ENCODE measurements around the gene KRTAP13-2. TPM values are rescaled to one million over a fixed set of nuclear protein-coding genes. Genes with fewer than 3 reads are reported as not detected.

Gene KRTAP13-2
- total and polyA plus RNA-seq, 10 of the 15 experiments (the other 5 are each of a cell fraction or from before 2014, with no cell fraction given) = not detected

- CTCF ChIA-PET = no interaction called here
- in situ Hi-C loops (cut with MboI) (no loop called here), intact Hi-C loops (cut with micrococcal nuclease; ENCODE audit: unreplicated experiment) (no loop called here)
- Histone ChIP-seq H3K27ac (ENCODE audit: control insufficient read depth, insufficient read depth) (no peak overlapping the region), H3K36me3 (ENCODE audit: control insufficient read depth in 2 of 2, insufficient read depth in 2 of 2, low read length in 1 of 2) (no peaks in the 10 kb centered on the region), H2AFZ (ENCODE audit: control insufficient read depth, low read depth, low read length) (no peak overlapping the region), H4K20me1 (ENCODE audit: control insufficient read depth, insufficient read depth) (no peaks in the 10 kb centered on the region), H3K4me2 (ENCODE audit: control insufficient read depth, insufficient read depth) (no peak overlapping the region), H3K9me3 (replicated peaks; ENCODE audit: control insufficient read depth, insufficient read depth, low read length) (no peaks in the 10 kb centered on the region), H3K9ac (ENCODE audit: control insufficient read depth, insufficient read depth, low read length) (no peak overlapping the region), H3K4me3 (no peak overlapping the region), H3K27me3 (replicated peaks in 1 of 2; ENCODE audit: control insufficient read depth in 2 of 2, insufficient read depth in 2 of 2, low read length in 1 of 2) (no peaks in the 10 kb centered on the region), H3K4me1 (ENCODE audit: control insufficient read depth, insufficient read depth, low read length) (no peaks in the 10 kb centered on the region), H3K79me2 (ENCODE audit: control insufficient read depth, insufficient read depth, low read length) (no peaks in the 10 kb centered on the region)
- FAIRE-seq (no peak), DNase-seq (ENCODE audit: low read depth, low spot score) (no peak), ATAC-seq (no peak)
- POLR2A ChIA-PET = no interaction called here
- RAD21 ChIA-PET (ENCODE audit: unreplicated experiment) = no interaction called here
- WGBS (ENCODE audit: insufficient coverage, insufficient replicate concordance, low lambda C conversion rate, missing lambda C conversion rate) = 53% methylated on average over 1 of the region's 1 CpG
- SMC1A ChIA-PET (ENCODE audit: uncharacterized antibody, unreplicated experiment) = no interaction called here
- no TSS peak for BruUV-seq (replicated peaks)
- no peak for TF ChIP-seq ELK1 (IDR thresholded peaks at IDR 0.05; ENCODE audit: low read depth, low read length)
- no peak for TF ChIP-seq E4F1 (IDR thresholded peaks at IDR 0.05; ENCODE audit: borderline replicate concordance, partially characterized antibody)
- no peak for TF ChIP-seq JUND (IDR thresholded peaks at IDR 0.05; ENCODE audit: low read depth, low read length)
- TF ChIP-seq YY1 (IDR thresholded peaks at IDR 0.05; ENCODE audit: low read depth, low read length) = no peak
- no peak for TF ChIP-seq SREBF1 (IDR thresholded peaks at IDR 0.05; ENCODE audit: low read length)
- no peak for TF ChIP-seq WRNIP1 (IDR thresholded peaks at IDR 0.05; ENCODE audit: borderline replicate concordance, low read depth, low read length)
- TF ChIP-seq MEF2A (IDR thresholded peaks at IDR 0.05; ENCODE audit: insufficient read depth, low read depth, low read length) = no peak
- no peak for TF ChIP-seq ATF2 (IDR thresholded peaks at IDR 0.05; ENCODE audit: low read length)
- TF ChIP-seq, protein P1, sequence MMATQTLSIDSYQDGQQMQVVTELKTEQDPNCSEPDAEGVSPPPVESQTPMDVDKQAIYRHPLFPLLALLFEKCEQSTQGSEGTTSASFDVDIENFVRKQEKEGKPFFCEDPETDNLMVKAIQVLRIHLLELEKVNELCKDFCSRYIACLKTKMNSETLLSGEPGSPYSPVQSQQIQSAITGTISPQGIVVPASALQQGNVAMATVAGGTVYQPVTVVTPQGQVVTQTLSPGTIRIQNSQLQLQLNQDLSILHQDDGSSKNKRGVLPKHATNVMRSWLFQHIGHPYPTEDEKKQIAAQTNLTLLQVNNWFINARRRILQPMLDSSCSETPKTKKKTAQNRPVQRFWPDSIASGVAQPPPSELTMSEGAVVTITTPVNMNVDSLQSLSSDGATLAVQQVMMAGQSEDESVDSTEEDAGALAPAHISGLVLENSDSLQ (IDR thresholded peaks at IDR 0.05) = no peak
Observed at GRCh38 chr21:30351534-30351933, 20.5 kb downstream of the KRTAP13-2 start.
